Measurements from ENCODE around the gene ERVW-1.
"Not testable (repeated sequence)": the region's sequence is repeated elsewhere in the genome, so short reads cannot be mapped to it uniquely, and the experiment has no call there.

ERVW-1 gene, protein sequence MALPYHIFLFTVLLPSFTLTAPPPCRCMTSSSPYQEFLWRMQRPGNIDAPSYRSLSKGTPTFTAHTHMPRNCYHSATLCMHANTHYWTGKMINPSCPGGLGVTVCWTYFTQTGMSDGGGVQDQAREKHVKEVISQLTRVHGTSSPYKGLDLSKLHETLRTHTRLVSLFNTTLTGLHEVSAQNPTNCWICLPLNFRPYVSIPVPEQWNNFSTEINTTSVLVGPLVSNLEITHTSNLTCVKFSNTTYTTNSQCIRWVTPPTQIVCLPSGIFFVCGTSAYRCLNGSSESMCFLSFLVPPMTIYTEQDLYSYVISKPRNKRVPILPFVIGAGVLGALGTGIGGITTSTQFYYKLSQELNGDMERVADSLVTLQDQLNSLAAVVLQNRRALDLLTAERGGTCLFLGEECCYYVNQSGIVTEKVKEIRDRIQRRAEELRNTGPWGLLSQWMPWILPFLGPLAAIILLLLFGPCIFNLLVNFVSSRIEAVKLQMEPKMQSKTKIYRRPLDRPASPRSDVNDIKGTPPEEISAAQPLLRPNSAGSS

GRCh38 chr7:92477681-92478080 is at the start of gene ERVW-1:
TSS of gene ERVW-1 (minus strand) at chr7:92477946. CDS start at chr7:92470381, 7,565 bp downstream.
- DNase-seq (ENCODE audit: low read depth); H3K4me3 ChIP-seq (ENCODE audit: control insufficient read depth, low read depth, low read length): not testable (repeated sequence)

DNA sequence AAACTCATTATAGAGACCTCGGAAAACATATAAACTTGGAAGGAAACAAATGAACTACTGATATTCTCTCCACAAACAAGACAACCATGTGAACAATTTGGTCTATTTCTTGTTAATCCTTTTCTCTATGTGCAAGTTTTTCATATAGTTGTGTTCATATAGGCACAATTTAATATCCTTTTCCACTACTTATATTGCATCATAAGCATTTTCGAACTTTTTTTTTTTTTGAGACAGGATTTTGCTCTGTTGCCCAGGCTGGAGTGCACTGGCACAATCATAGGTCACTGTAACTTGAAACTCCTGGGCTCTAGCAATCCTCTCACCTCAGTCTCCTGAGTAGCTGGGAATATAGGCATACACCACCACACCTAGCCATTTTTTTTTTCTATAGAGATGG is 45.4 kb upstream of the ERVW-1 start:
- no peak overlapping the region for H3K4me3 ChIP-seq (ENCODE audit: control insufficient read depth, low read depth, low read length)
- DNase-seq (ENCODE audit: low read depth), result no peak
- TF ChIP-seq, protein P1, sequence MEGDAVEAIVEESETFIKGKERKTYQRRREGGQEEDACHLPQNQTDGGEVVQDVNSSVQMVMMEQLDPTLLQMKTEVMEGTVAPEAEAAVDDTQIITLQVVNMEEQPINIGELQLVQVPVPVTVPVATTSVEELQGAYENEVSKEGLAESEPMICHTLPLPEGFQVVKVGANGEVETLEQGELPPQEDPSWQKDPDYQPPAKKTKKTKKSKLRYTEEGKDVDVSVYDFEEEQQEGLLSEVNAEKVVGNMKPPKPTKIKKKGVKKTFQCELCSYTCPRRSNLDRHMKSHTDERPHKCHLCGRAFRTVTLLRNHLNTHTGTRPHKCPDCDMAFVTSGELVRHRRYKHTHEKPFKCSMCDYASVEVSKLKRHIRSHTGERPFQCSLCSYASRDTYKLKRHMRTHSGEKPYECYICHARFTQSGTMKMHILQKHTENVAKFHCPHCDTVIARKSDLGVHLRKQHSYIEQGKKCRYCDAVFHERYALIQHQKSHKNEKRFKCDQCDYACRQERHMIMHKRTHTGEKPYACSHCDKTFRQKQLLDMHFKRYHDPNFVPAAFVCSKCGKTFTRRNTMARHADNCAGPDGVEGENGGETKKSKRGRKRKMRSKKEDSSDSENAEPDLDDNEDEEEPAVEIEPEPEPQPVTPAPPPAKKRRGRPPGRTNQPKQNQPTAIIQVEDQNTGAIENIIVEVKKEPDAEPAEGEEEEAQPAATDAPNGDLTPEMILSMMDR (conservative IDR thresholded peaks at IDR 0.05; ENCODE audit: control insufficient read depth, insufficient read depth, low read depth, low read length), result no peak

DNA sequence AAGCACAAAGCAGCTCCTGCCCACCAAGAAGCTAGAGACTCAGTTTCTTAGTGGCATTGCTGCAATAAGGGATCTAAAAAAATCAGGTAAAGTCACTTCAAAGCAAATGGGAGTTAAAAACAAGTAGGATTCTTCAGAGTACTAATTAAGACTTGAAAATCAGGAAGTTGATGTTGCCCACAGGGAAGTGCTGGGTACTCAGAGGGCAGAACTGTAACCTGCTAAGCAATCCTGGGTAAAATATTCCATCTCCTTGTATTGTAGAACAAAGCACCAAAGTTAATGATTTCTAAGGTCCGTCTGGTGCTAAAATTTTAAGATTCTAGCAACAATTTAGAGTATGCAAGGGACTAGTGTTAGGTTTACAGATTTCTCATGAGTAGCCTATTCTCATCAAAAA is 42.3 kb upstream of the ERVW-1 start:
- no peak overlapping the region for H3K4me3 ChIP-seq (ENCODE audit: control insufficient read depth, low read depth, low read length)
- TF ChIP-seq, protein P1 (conservative IDR thresholded peaks at IDR 0.05; ENCODE audit: control insufficient read depth, insufficient read depth, low read depth, low read length), result no peak
- no peak for DNase-seq (ENCODE audit: low read depth)

- peak; percentile 14 for DNase-seq (ENCODE audit: low read depth)
- TF ChIP-seq, protein P1 (conservative IDR thresholded peaks at IDR 0.05; ENCODE audit: control insufficient read depth, insufficient read depth, low read depth, low read length), result no peak
These were observed 39.9 kb upstream of the ERVW-1 start for GRCh38 chr7:92517631-92518030.

DNA sequence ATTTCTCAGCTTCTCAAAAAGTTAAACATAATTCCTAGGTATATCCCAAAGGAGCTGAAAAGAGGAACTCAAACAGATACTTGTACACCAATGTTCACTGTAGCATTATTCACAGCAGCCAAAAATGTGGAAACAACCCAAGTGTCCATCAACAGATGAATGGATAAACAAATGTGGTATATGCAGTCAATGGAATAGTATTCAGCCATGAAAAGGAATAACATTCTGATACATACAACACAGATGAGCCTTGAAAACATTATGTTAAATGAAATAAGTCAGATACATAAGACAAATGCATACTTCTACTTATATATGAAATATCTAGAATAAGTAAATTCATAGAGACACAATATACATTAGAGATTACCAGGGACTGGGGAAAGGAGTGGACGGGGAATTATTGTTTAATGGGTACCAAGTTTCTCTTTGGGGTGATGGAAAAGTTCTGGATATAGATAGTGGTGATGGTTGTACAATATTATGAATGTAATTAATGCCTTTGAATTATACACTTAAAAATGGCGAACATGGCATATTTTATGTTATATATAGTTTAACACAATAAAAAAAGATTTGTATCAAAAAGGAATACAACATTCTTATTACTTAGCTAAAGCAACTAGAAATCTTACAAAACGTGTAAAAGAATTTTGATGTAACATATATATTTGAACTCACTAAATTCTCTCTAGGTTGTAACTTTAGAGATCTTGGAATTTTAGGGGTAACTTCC is 35.6 kb upstream of the ERVW-1 start:
- TF ChIP-seq, protein P1 (conservative IDR thresholded peaks at IDR 0.05; ENCODE audit: control insufficient read depth, insufficient read depth, low read depth, low read length), result no peak
- no peak overlapping the region for H3K4me3 ChIP-seq (ENCODE audit: control insufficient read depth, low read depth, low read length)
- no peak for DNase-seq (ENCODE audit: low read depth)

More at GRCh38 chr7:92517631-92518030, 39.9 kb upstream of the ERVW-1 start:
- H3K4me3 ChIP-seq (ENCODE audit: control insufficient read depth, low read depth, low read length), result no peak overlapping the region

- TF ChIP-seq, protein P1 (conservative IDR thresholded peaks at IDR 0.05; ENCODE audit: control insufficient read depth, insufficient read depth, low read depth, low read length), result no peak
- no peak overlapping the region for H3K4me3 ChIP-seq (ENCODE audit: control insufficient read depth, low read depth, low read length)
- DNase-seq (ENCODE audit: low read depth), result no peak
These were observed 31.2 kb upstream of the ERVW-1 start for GRCh38 chr7:92508946-92509345.

GRCh38 chr7:92506363-92506762 is 28.6 kb upstream of the ERVW-1 start:
- no peak overlapping the region for H3K4me3 ChIP-seq (ENCODE audit: control insufficient read depth, low read depth, low read length)
- DNase-seq (ENCODE audit: low read depth), result no peak
- TF ChIP-seq, protein P1 (conservative IDR thresholded peaks at IDR 0.05; ENCODE audit: control insufficient read depth, insufficient read depth, low read depth, low read length), result no peak

Measured in fibroblast of mammary gland (primary cell).